HG03103 (cell line): ENCODE data around the gene KCNC4.

Source experiments
- ATAC-seq: cut with Tn5 transposase; IDR thresholded peaks from one replicate; pipeline ENCODE4 v1.9.1; 2021; ENCODE audit warnings: low read depth; ENCODE audit not compliant: unreplicated experiment

Gene KCNC4

GRCh38 chr1:110210604-110211495, 736 bp downstream of the KCNC4 start:
- no peak for ATAC-seq

GRCh38 chr1:110211496-110212168, 1.5 kb downstream of the KCNC4 start:
- no peak for ATAC-seq

GRCh38 chr1:110212169-110213142, 2.3 kb downstream of the KCNC4 start:
- ATAC-seq, result no peak

GRCh38 chr1:110213143-110213540, 3.0 kb downstream of the KCNC4 start:
- ATAC-seq, result no peak

DNA sequence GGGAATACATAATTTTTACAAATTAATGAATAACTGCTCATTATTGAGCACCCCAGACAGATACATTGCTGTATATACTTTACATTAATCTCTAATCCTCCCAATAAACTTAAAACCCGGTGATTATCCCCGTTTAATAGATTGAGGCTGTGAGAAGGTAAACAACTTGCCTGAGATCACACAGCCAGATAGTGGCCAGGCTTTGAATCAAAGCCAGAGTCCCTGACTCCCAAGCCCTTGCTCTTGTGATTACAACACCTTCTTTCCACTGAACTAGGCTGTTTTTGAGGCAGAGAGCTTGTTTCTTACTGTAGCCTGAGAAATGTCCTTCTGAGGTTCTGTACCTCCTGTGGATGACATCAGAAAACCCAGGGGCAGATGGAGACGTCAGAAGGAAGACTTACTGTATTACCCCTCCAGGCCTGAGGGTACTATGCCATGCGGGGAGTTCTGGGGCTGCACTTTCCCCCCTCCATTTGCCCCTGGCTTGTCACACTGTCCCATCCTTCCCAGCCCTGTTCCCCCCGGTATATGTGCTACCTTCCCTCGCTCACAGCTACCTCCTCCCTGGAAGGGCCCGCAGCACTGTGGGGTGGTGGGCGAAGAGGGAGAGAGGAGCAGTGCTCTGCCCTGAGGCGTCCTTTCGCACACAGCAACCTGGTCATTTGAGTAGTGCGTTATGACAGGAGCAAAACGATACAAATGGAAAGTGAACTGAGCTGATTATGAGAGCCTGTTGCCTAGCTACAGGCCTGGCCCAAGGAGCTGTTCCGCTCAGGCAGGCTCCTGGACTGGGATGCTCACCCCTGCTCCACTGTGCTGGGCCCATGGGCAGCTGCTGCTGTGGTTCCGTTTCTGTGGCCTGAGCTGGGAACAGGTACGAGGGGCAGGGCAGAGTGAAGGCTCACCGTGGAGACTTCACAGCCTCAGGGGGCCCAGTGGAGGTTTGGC, 4.6 kb downstream of the KCNC4 start:
- ATAC-seq, result no peak

DNA sequence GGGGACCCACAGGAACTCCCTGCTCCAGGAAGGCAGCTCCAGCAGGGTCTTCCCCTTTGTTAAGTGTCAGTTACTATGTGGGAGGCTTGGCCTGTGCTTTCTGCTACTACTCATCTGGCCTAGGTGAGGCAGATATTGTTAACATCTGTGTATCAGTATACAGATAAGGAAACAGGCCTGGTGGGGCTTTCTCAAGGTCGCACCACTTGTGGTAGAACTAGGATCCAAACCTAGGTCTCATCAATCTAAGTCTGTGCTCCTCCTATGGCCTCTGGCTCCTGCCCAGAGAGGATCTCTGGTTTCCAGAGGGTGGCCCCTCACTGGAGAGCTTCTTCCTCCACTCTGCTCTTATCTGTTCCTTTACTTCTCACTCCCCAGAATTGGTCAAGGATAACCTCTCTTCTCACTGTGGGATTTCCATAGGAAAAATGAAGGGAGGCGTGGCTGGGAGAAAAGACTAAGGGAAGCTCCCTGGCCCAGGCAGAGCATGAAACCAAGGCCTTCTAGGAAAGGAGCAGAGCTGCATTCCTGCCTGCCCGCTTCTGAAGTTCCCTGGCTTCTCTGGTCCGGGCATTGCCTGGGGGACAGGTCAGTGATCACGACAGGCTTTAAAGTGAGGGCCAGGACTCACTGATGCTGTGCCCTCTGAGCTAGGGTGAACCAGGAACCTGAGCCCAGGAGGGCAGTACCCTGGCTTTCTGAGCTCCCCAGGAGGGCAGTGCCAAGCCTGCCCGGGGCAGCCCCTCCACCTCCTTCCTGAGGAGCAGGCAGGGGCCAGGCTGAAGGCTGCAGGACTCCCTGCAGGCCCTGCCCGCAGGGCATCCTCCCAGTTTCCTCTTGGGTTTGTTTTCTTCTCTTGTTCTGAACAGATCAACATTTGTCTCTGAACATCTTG, 5.8 kb downstream of the KCNC4 start:
- no peak for ATAC-seq

GRCh38 chr1:110216844-110217444, 6.8 kb downstream of the KCNC4 start:
- no peak for ATAC-seq

- no peak for ATAC-seq
Observed at GRCh38 chr1:110218137-110218536, 8.0 kb downstream of the KCNC4 start.

- ATAC-seq, result no peak
Observed at GRCh38 chr1:110218739-110219138, 8.6 kb downstream of the KCNC4 start.

- no peak for ATAC-seq
Observed at GRCh38 chr1:110220324-110220723, 10.2 kb downstream of the KCNC4 start.

GRCh38 chr1:110221119-110221518, 11.0 kb downstream of the KCNC4 start:
- ATAC-seq, result no peak

- no peak for ATAC-seq
Observed at GRCh38 chr1:110223127-110223526, 13.0 kb downstream of the KCNC4 start.

DNA sequence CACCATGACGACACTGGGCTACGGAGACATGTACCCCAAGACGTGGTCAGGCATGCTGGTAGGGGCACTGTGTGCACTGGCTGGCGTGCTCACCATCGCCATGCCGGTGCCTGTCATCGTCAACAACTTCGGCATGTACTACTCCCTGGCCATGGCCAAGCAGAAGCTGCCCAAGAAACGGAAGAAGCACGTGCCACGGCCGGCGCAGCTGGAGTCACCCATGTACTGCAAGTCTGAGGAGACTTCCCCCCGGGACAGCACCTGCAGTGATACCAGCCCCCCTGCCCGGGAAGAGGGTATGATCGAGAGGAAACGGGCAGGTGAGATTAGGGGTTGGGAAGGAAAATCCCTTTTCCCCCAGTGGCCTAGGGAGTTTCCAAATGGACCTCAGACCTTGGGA, 13.5 kb downstream of the KCNC4 start:
- ATAC-seq, result no peak

- no peak for ATAC-seq
Observed at GRCh38 chr1:110224240-110224995, 14.3 kb downstream of the KCNC4 start.

GRCh38 chr1:110225212-110225611, 15.1 kb downstream of the KCNC4 start:
- ATAC-seq, result no peak

GRCh38 chr1:110225756-110226404, 15.8 kb downstream of the KCNC4 start:
- ATAC-seq, result no peak

DNA sequence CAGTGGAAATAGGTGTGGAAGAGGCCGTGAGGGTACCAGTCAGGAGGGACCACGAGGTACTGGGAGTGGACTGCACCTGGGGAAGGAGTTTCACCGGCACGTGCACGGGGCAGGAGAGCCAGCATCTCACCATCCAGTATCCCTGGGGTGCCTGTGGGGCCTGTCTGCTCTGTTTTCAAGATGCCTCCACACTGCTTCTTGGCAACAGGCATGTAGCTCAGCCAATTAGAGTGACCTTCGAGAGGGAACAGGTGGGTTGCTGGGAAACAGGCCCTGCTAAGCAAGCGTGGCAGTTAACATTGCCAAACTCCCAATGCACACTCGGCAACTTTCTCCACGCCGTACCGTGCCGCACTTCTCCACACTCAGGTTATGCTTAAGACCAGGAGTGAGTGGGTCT, 17.7 kb downstream of the KCNC4 start:
- ATAC-seq, result no peak
